HEK293 (cell line): Measurements from ENCODE around the gene STK10.

Source experiments
- CTCF ChIA-PET: fragments of 350-600 bp; formaldehyde crosslinking; extraction: SDS; loops from one replicate; lab custom pipeline; 2021; ENCODE audit warnings: antibody characterized with exemption; lab: Yijun Ruan, JAX
- POLR2A ChIA-PET: fragments of 300-600 bp; formaldehyde crosslinking; extraction: SDS; loops from one replicate; lab custom pipeline; 2020; ENCODE audit warnings: antibody characterized with exemption, inconsistent platforms; lab: Yijun Ruan, JAX
- H3K27ac ChIP-seq: fragments of 200-500 bp; sonication (Bioruptor generic); 2 replicates; pipeline ENCODE4 v1.5.1; 2014; ENCODE audit warnings: low read depth, low read length, control low read depth, inconsistent platforms; ENCODE audit errors: extremely low read depth
- H3K36me3 ChIP-seq, 2 experiments: fragments of 200-500 bp in 1 of 2; sonication (Bioruptor generic) in 1 of 2; 1 replicate in 1 of 2; 2 replicates in 1 of 2; pipeline ENCODE4 v1.5.1; 2014 to 2017; ENCODE audit warnings: inconsistent platforms in 2 of 2, low read length in 2 of 2; ENCODE audit not compliant: control insufficient read depth in 2 of 2, insufficient read depth in 1 of 2
- H3K4me1 ChIP-seq: fragments of 200-500 bp; sonication (Bioruptor generic); 2 replicates; pipeline ENCODE4 v1.5.1; 2014; ENCODE audit warnings: mild to moderate bottlenecking, low read length, inconsistent platforms; ENCODE audit not compliant: control insufficient read depth, insufficient read depth
- H3K4me3 ChIP-seq: 2 replicates; pipeline ENCODE4 v1.5.1; 2011; ENCODE audit warnings: low read depth, mild to moderate bottlenecking, control low read depth, low read length, moderate library complexity
- H3K9me3 ChIP-seq: fragments of 200-500 bp; sonication (Bioruptor generic); 2 replicates; pipeline ENCODE4 v1.5.1; 2014; ENCODE audit warnings: low read depth, low read length, inconsistent platforms; ENCODE audit not compliant: control insufficient read depth, insufficient read depth
- KLF7 ChIP-seq: fragments of 450-650 bp; formaldehyde crosslinking; IDR thresholded peaks from 2 replicates; pipeline ENCODE4 v1.5.1; 2016; ENCODE audit warnings: missing biosample characterization, missing genetic modification characterization, borderline replicate concordance
- MZF1 ChIP-seq: fragments of 450-650 bp; formaldehyde crosslinking; IDR thresholded peaks from 2 replicates; pipeline ENCODE4 v1.5.1; 2017; ENCODE audit warnings: missing biosample characterization, missing genetic modification characterization, borderline replicate concordance
- OSR2 ChIP-seq: fragments of 450-650 bp; formaldehyde crosslinking; IDR thresholded peaks from 2 replicates; pipeline ENCODE4 v1.5.1; 2016; ENCODE audit warnings: missing biosample characterization, missing genetic modification characterization
- SCRT2 ChIP-seq: fragments of 450-650 bp; formaldehyde crosslinking; IDR thresholded peaks from 2 replicates; pipeline ENCODE4 v1.5.1; 2016; ENCODE audit warnings: missing biosample characterization, missing genetic modification characterization
- WT1 ChIP-seq: fragments of 450-650 bp; formaldehyde crosslinking; IDR thresholded peaks from 2 replicates; pipeline ENCODE4 v1.5.1; 2016; ENCODE audit warnings: missing biosample characterization, missing genetic modification characterization
- ZBTB48 ChIP-seq: fragments of 450-650 bp; formaldehyde crosslinking; IDR thresholded peaks from 2 replicates; pipeline ENCODE4 v1.5.1; 2016; ENCODE audit warnings: missing biosample characterization, missing genetic modification characterization
- ZBTB8A ChIP-seq: fragments of 450-650 bp; formaldehyde crosslinking; IDR thresholded peaks from 2 replicates; pipeline ENCODE4 v1.5.1; 2016; ENCODE audit warnings: missing biosample characterization, missing genetic modification characterization
- ZNF23 ChIP-seq: fragments of 450-650 bp; formaldehyde crosslinking; IDR thresholded peaks from 2 replicates; pipeline ENCODE4 v1.5.1; 2016; ENCODE audit warnings: missing biosample characterization, missing genetic modification characterization, borderline replicate concordance
- ZNF239 ChIP-seq: fragments of 450-650 bp; formaldehyde crosslinking; IDR thresholded peaks from 2 replicates; pipeline ENCODE4 v1.5.1; 2016; ENCODE audit warnings: missing biosample characterization, missing genetic modification characterization
- ZNF324 ChIP-seq: fragments of 450-650 bp; formaldehyde crosslinking; IDR thresholded peaks from 2 replicates; pipeline ENCODE4 v1.5.1; 2016; ENCODE audit warnings: missing biosample characterization, missing genetic modification characterization
- ZNF473 ChIP-seq: fragments of 450-650 bp; formaldehyde crosslinking; IDR thresholded peaks from 2 replicates; pipeline ENCODE4 v1.5.1; 2017; ENCODE audit warnings: missing biosample characterization, missing genetic modification characterization
- ZNF510 ChIP-seq: fragments of 450-650 bp; formaldehyde crosslinking; IDR thresholded peaks from 2 replicates; pipeline ENCODE4 v1.5.1; 2018; ENCODE audit warnings: mild to moderate bottlenecking, missing genetic modification characterization, missing biosample characterization; ENCODE audit not compliant: insufficient replicate concordance
- ZNF530 ChIP-seq: fragments of 450-650 bp; formaldehyde crosslinking; IDR thresholded peaks from 2 replicates; pipeline ENCODE4 v1.5.1; 2016; ENCODE audit warnings: low read depth, missing biosample characterization, missing genetic modification characterization
- ZNF621 ChIP-seq: fragments of 450-650 bp; formaldehyde crosslinking; IDR thresholded peaks from 2 replicates; pipeline ENCODE4 v1.5.1; 2017; ENCODE audit warnings: missing biosample characterization, missing genetic modification characterization
- ZNF660 ChIP-seq: fragments of 450-650 bp; IDR thresholded peaks from 2 replicates; pipeline ENCODE4 v1.5.1; 2018; ENCODE audit warnings: missing biosample characterization, mild to moderate bottlenecking, missing genetic modification characterization
- ZNF670 ChIP-seq: fragments of 450-650 bp; formaldehyde crosslinking; IDR thresholded peaks from 2 replicates; pipeline ENCODE4 v1.5.1; 2016; ENCODE audit warnings: missing biosample characterization, missing genetic modification characterization, low read depth
- ZNF768 ChIP-seq: fragments of 450-650 bp; formaldehyde crosslinking; IDR thresholded peaks from 2 replicates; pipeline ENCODE4 v1.5.1; 2018; ENCODE audit warnings: missing biosample characterization, mild to moderate bottlenecking, missing genetic modification characterization
- ZNF785 ChIP-seq: fragments of 450-650 bp; formaldehyde crosslinking; IDR thresholded peaks from 2 replicates; pipeline ENCODE4 v1.5.1; 2016; ENCODE audit warnings: missing biosample characterization, missing genetic modification characterization
- ZNF830 ChIP-seq: fragments of 450-650 bp; IDR thresholded peaks from 2 replicates; pipeline ENCODE4 v1.5.0; 2018; ENCODE audit warnings: missing biosample characterization, missing genetic modification characterization, low read depth, mild to moderate bottlenecking, moderate library complexity
- ZSCAN23 ChIP-seq: fragments of 450-650 bp; formaldehyde crosslinking; IDR thresholded peaks from 2 replicates; pipeline ENCODE4 v1.5.1; 2016; ENCODE audit warnings: missing biosample characterization, missing genetic modification characterization
- ZXDB ChIP-seq: fragments of 450-650 bp; formaldehyde crosslinking; IDR thresholded peaks from 2 replicates; pipeline ENCODE4 v1.5.1; 2016; ENCODE audit warnings: missing biosample characterization, missing genetic modification characterization
- TF ChIP-seq, protein P1 (sequence below): fragments of 450-650 bp; formaldehyde crosslinking; IDR thresholded peaks from 2 replicates; pipeline ENCODE4 v1.5.1; 2016; ENCODE audit warnings: missing biosample characterization, missing genetic modification characterization
- TF ChIP-seq, protein P2 (sequence below): fragments of 450-650 bp; formaldehyde crosslinking; IDR thresholded peaks from 2 replicates; pipeline ENCODE4 v1.5.1; 2016; ENCODE audit warnings: missing biosample characterization, missing genetic modification characterization
- TF ChIP-seq, protein P3 (sequence below): fragments of 450-650 bp; formaldehyde crosslinking; IDR thresholded peaks from 2 replicates; pipeline ENCODE4 v1.5.1; 2016; ENCODE audit warnings: missing biosample characterization, missing genetic modification characterization
- TF ChIP-seq, protein P4 (sequence below): sonication (generic); formaldehyde crosslinking; IDR thresholded peaks from 2 replicates; pipeline ENCODE4 v1.8.1; 2022; ENCODE audit warnings: mild to moderate bottlenecking, moderate library complexity, missing genetic modification reagents

Gene STK10

DNA sequence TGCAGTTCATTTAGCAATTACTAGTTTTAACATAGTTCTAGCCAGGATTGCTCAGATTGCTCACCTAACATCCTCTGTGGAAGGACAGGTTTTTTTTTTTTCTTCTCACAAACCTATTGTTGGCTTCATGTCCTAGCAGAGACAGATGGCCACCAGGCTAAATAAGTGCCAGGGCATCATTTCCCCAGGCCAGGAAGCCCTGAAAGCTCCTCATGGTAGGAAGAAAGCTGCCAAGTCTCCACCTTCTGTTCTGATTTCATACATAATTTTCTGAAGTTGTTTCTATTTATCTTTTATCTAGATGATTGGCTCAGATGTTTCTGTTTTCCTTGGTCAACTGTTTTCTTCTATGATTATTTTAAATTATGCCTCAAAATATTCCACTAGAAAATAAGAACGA, 37.0 kb upstream of the STK10 start:
- H3K4me1 ChIP-seq, result no peaks in the 10 kb centered on the region
- H3K27ac ChIP-seq, result no peak overlapping the region
- peaks cover 16 to 41% of the 10 kb centered on the region in 2 experiments for H3K36me3 ChIP-seq
- no peak for TF ChIP-seq ZNF510 (tag by site-specific recombination)
- TF ChIP-seq, protein P1, sequence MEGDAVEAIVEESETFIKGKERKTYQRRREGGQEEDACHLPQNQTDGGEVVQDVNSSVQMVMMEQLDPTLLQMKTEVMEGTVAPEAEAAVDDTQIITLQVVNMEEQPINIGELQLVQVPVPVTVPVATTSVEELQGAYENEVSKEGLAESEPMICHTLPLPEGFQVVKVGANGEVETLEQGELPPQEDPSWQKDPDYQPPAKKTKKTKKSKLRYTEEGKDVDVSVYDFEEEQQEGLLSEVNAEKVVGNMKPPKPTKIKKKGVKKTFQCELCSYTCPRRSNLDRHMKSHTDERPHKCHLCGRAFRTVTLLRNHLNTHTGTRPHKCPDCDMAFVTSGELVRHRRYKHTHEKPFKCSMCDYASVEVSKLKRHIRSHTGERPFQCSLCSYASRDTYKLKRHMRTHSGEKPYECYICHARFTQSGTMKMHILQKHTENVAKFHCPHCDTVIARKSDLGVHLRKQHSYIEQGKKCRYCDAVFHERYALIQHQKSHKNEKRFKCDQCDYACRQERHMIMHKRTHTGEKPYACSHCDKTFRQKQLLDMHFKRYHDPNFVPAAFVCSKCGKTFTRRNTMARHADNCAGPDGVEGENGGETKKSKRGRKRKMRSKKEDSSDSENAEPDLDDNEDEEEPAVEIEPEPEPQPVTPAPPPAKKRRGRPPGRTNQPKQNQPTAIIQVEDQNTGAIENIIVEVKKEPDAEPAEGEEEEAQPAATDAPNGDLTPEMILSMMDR (tag by site-specific recombination), result no peak
- no peak for TF ChIP-seq ZNF23 (tag by site-specific recombination)
- TF ChIP-seq ZNF530 (tag by site-specific recombination), result no peak
- no peak for TF ChIP-seq ZNF830 (tag by site-specific recombination)
- TF ChIP-seq, protein P2, sequence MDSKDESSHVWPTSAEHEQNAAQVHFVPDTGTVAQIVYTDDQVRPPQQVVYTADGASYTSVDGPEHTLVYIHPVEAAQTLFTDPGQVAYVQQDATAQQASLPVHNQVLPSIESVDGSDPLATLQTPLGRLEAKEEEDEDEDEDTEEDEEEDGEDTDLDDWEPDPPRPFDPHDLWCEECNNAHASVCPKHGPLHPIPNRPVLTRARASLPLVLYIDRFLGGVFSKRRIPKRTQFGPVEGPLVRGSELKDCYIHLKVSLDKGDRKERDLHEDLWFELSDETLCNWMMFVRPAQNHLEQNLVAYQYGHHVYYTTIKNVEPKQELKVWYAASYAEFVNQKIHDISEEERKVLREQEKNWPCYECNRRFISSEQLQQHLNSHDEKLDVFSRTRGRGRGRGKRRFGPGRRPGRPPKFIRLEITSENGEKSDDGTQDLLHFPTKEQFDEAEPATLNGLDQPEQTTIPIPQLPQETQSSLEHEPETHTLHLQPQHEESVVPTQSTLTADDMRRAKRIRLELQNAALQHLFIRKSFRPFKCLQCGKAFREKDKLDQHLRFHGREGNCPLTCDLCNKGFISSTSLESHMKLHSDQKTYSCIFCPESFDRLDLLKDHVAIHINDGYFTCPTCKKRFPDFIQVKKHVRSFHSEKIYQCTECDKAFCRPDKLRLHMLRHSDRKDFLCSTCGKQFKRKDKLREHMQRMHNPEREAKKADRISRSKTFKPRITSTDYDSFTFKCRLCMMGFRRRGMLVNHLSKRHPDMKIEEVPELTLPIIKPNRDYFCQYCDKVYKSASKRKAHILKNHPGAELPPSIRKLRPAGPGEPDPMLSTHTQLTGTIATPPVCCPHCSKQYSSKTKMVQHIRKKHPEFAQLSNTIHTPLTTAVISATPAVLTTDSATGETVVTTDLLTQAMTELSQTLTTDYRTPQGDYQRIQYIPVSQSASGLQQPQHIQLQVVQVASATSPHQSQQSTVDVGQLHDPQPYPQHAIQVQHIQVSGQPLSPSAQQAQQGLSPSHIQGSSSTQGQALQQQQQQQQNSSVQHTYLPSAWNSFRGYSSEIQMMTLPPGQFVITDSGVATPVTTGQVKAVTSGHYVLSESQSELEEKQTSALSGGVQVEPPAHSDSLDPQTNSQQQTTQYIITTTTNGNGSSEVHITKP (tag by site-specific recombination), result no peak
- no peak for TF ChIP-seq ZBTB48 (tag by site-specific recombination)
- TF ChIP-seq, protein P3, sequence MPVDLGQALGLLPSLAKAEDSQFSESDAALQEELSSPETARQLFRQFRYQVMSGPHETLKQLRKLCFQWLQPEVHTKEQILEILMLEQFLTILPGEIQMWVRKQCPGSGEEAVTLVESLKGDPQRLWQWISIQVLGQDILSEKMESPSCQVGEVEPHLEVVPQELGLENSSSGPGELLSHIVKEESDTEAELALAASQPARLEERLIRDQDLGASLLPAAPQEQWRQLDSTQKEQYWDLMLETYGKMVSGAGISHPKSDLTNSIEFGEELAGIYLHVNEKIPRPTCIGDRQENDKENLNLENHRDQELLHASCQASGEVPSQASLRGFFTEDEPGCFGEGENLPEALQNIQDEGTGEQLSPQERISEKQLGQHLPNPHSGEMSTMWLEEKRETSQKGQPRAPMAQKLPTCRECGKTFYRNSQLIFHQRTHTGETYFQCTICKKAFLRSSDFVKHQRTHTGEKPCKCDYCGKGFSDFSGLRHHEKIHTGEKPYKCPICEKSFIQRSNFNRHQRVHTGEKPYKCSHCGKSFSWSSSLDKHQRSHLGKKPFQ (tag by site-specific recombination), result no peak
- no peak for TF ChIP-seq ZNF785 (tag by site-specific recombination)
- no peak for TF ChIP-seq ZNF768
- no peak for TF ChIP-seq WT1 (tag by site-specific recombination)
- no peak for TF ChIP-seq ZXDB (tag by site-specific recombination)
- TF ChIP-seq ZSCAN23 (tag by site-specific recombination), result no peak
- CTCF ChIA-PET, result no interaction called here
- POLR2A ChIA-PET, result no interaction called here
- H3K4me3 ChIP-seq, result no peak overlapping the region
- H3K9me3 ChIP-seq, result no peaks in the 10 kb centered on the region

DNA sequence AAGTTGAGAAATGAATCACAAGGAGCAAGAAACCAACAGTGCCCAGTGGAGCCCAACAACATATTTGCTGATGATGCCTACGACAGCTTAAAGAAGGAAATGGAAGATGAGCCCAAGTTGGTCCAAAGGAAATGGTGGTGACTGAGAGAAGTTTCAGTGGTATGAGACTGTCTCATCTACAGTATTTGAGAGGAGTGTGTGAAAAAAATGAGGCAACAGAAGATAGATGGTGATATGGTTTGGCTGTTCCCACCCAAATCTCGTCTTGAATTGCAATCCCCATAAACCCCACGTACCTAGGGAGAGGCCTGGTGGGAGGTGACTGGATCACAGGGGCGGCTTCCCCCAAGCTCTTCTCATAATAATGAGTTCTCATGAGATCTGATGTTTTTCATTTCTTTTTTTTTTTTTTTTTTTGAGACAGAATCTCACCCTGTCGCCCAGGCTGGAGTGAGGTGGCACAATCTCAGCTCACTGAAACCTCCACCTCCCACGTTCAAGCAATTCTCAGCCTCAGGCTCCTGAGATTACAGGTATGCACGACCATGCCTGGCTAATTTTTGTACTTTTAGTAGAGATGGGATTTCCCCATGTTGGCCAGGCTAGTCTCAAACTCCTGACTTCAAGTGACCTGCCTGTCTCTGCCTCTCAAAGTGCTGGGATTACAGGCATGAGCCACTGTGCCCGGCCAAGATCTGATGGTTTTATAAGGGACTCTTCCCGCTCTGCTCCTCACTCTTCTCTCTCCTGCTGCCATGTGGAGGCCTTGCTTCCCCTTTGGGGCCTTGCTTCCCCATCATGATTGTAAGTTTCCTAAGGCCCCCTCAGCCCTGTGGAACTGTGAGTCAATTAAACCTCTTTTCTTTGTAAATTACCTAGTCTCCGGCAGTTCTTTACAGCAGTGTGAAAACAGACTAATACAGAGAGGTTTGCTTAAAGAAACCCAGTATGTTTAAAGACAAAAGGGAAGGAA, 36.2 kb upstream of the STK10 start:
- H3K9me3 ChIP-seq, result no peaks in the 10 kb centered on the region
- H3K4me1 ChIP-seq, result no peaks in the 10 kb centered on the region
- POLR2A ChIA-PET, result interaction anchor here (0.6 kb wide), 1 partner anchor 229 kb away, joined by 3 read pairs; no protein-coding TSS in a partner anchor
- no peak overlapping the region for H3K4me3 ChIP-seq
- no peak overlapping the region for H3K27ac ChIP-seq
- peaks cover 12 to 43% of the 10 kb centered on the region in 2 experiments; a peak in 2 of 3 replicates for H3K36me3 ChIP-seq
- CTCF ChIA-PET, result no interaction called here
- TF ChIP-seq OSR2 (tag by site-specific recombination), result no peak
- TF ChIP-seq SCRT2 (tag by site-specific recombination), result no peak
- TF ChIP-seq MZF1 (tag by site-specific recombination), result no peak
- no peak for TF ChIP-seq ZNF670 (tag by site-specific recombination)
- TF ChIP-seq ZNF473 (tag by site-specific recombination), result no peak
- no peak for TF ChIP-seq ZNF324
- TF ChIP-seq ZNF621 (tag by site-specific recombination), result no peak
- TF ChIP-seq, protein P4, sequence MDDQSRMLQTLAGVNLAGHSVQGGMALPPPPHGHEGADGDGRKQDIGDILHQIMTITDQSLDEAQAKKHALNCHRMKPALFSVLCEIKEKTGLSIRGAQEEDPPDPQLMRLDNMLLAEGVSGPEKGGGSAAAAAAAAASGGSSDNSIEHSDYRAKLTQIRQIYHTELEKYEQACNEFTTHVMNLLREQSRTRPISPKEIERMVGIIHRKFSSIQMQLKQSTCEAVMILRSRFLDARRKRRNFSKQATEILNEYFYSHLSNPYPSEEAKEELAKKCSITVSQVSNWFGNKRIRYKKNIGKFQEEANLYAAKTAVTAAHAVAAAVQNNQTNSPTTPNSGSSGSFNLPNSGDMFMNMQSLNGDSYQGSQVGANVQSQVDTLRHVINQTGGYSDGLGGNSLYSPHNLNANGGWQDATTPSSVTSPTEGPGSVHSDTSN (CRISPR knock-in tag), result no peak
- no peak for TF ChIP-seq ZNF660 (tag by site-specific recombination)
- TF ChIP-seq ZNF239, result no peak
- no peak for TF ChIP-seq ZBTB8A
- no peak for TF ChIP-seq KLF7 (tag by site-specific recombination)
